ENCODE data around the gene CA12. TPM values are rescaled to one million over a fixed set of nuclear protein-coding genes. Genes with fewer than 3 reads are reported as not detected.

The CA12 gene
- total RNA-seq, 1 experiment from 2014 or later, result 2.8 TPM

DNA sequence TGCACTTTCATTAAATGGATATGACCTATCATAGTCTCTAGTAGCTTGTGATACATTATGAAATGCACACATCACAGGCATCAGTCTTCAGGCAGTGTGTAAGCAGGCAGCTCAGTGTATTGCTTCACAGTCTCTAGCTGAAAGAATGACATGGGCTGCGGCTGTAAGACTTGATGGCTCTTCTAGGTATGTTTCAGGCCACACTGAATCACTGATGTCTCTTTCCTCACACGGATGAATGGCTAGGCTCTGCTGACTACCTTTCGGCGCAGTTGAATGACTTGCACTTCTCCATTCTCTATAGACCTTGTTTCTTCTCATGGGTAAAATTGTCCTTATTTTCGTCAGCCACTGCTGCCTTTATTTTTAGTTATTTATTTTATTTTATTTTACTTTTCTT, 88.9 kb downstream of the CA12 start (continued):
- no peak for TF ChIP-seq GRHL2 (CRISPR knock-in tag; IDR thresholded peaks at IDR 0.05; ENCODE audit: insufficient replicate concordance, severe bottlenecking)
- TF ChIP-seq ZNF121 (CRISPR knock-in tag; IDR thresholded peaks at IDR 0.05), result no peak
- no peak for TF ChIP-seq GTF2I (CRISPR knock-in tag; conservative IDR thresholded peaks at IDR 0.05)
- TF ChIP-seq, protein P1, sequence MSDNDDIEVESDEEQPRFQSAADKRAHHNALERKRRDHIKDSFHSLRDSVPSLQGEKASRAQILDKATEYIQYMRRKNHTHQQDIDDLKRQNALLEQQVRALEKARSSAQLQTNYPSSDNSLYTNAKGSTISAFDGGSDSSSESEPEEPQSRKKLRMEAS (CRISPR knock-in tag; IDR thresholded peaks at IDR 0.05), result no peak
- TF ChIP-seq, protein P2, sequence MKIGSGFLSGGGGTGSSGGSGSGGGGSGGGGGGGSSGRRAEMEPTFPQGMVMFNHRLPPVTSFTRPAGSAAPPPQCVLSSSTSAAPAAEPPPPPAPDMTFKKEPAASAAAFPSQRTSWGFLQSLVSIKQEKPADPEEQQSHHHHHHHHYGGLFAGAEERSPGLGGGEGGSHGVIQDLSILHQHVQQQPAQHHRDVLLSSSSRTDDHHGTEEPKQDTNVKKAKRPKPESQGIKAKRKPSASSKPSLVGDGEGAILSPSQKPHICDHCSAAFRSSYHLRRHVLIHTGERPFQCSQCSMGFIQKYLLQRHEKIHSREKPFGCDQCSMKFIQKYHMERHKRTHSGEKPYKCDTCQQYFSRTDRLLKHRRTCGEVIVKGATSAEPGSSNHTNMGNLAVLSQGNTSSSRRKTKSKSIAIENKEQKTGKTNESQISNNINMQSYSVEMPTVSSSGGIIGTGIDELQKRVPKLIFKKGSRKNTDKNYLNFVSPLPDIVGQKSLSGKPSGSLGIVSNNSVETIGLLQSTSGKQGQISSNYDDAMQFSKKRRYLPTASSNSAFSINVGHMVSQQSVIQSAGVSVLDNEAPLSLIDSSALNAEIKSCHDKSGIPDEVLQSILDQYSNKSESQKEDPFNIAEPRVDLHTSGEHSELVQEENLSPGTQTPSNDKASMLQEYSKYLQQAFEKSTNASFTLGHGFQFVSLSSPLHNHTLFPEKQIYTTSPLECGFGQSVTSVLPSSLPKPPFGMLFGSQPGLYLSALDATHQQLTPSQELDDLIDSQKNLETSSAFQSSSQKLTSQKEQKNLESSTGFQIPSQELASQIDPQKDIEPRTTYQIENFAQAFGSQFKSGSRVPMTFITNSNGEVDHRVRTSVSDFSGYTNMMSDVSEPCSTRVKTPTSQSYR (CRISPR knock-in tag; IDR thresholded peaks at IDR 0.05), result no peak
- no peak for TF ChIP-seq MYBL2 (CRISPR knock-in tag; IDR thresholded peaks at IDR 0.05)
- TF ChIP-seq, protein P3, sequence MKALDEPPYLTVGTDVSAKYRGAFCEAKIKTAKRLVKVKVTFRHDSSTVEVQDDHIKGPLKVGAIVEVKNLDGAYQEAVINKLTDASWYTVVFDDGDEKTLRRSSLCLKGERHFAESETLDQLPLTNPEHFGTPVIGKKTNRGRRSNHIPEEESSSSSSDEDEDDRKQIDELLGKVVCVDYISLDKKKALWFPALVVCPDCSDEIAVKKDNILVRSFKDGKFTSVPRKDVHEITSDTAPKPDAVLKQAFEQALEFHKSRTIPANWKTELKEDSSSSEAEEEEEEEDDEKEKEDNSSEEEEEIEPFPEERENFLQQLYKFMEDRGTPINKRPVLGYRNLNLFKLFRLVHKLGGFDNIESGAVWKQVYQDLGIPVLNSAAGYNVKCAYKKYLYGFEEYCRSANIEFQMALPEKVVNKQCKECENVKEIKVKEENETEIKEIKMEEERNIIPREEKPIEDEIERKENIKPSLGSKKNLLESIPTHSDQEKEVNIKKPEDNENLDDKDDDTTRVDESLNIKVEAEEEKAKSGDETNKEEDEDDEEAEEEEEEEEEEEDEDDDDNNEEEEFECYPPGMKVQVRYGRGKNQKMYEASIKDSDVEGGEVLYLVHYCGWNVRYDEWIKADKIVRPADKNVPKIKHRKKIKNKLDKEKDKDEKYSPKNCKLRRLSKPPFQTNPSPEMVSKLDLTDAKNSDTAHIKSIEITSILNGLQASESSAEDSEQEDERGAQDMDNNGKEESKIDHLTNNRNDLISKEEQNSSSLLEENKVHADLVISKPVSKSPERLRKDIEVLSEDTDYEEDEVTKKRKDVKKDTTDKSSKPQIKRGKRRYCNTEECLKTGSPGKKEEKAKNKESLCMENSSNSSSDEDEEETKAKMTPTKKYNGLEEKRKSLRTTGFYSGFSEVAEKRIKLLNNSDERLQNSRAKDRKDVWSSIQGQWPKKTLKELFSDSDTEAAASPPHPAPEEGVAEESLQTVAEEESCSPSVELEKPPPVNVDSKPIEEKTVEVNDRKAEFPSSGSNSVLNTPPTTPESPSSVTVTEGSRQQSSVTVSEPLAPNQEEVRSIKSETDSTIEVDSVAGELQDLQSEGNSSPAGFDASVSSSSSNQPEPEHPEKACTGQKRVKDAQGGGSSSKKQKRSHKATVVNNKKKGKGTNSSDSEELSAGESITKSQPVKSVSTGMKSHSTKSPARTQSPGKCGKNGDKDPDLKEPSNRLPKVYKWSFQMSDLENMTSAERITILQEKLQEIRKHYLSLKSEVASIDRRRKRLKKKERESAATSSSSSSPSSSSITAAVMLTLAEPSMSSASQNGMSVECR (CRISPR knock-in tag; IDR thresholded peaks at IDR 0.05; ENCODE audit: borderline replicate concordance), result no peak

DNA sequence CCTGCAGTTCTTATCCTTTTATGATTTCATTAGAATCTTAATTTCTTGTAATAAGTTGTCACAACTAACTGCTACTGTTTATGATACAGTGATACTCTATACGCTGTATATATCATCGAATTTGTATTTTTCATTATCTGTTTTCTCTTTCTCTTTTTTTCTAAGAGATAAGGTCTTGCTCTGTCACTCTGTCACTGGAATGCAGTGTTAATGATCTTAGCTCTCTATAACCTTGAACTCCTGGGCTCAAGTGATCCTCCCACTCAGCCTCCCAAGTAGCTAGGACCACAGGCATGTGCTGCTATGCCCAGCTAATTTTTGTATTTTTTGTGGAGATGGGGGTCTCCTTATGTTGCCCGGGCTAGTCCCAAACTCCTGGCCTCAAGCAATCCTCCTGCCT, 89.4 kb downstream of the CA12 start:
- peaks cover 9% of the 10 kb centered on the region for H3K4me1 Mint-ChIP-seq
- no peak overlapping the region for H3K27ac Mint-ChIP-seq
- ATAC-seq, result no peak
- no peaks in the 10 kb centered on the region for H3K27me3 Mint-ChIP-seq (ENCODE audit: low read depth)
- TF ChIP-seq, protein P4, sequence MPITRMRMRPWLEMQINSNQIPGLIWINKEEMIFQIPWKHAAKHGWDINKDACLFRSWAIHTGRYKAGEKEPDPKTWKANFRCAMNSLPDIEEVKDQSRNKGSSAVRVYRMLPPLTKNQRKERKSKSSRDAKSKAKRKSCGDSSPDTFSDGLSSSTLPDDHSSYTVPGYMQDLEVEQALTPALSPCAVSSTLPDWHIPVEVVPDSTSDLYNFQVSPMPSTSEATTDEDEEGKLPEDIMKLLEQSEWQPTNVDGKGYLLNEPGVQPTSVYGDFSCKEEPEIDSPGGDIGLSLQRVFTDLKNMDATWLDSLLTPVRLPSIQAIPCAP (CRISPR knock-in tag; IDR thresholded peaks at IDR 0.05), result no peak
- TF ChIP-seq SOX15 (CRISPR knock-in tag; IDR thresholded peaks at IDR 0.05) (no peak), CBFB (CRISPR knock-in tag; IDR thresholded peaks at IDR 0.05; ENCODE audit: low read depth) (no peak)
- H3K36me3 Mint-ChIP-seq, result peaks cover 10% of the 10 kb centered on the region
- no peaks in the 10 kb centered on the region for H3K9me3 Mint-ChIP-seq
- CTCF ChIA-PET, result interaction anchor here (0.5 to 2.2 kb wide), 2 partner anchors 89 to 110 kb away, joined by 5 to 11 read pairs; partner anchors contain the start of gene CA12
- no peak overlapping the region for H3K4me3 Mint-ChIP-seq
- POLR2A ChIA-PET, result interaction anchor here (0.6 kb wide), 1 partner anchor 310 kb away, joined by 3 read pairs; no protein-coding TSS in a partner anchor
- DNase-seq (ENCODE audit: low spot score), result no peak

DNA sequence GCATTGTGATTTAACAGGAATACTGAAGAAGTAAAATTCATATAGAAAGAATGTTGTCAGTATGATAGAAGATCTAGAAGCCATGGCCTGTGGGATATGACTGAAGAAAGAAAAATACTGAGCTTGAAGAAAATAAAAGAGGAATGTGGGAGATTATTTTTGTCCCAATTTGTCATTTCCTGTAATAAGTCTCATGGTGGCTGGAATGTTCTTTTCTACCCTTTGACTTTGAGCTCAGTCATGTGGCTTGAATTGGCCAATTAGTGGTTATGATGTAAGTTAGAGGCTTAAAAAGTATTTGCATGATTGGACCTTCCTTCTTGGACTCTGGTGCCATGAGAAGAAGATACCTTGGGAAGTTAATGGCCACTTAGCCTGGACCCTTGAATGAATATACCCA, 90.1 kb downstream of the CA12 start:
- Mint-ChIP-seq H3K9me3 (no peaks in the 10 kb centered on the region), H3K4me1 (peaks cover 9% of the 10 kb centered on the region), H3K36me3 (peaks cover 6% of the 10 kb centered on the region), H3K27me3 (ENCODE audit: low read depth) (no peaks in the 10 kb centered on the region), H3K4me3 (no peak overlapping the region), H3K27ac (no peak overlapping the region)
- ATAC-seq, result no peak
- ChIA-PET POLR2A (no interaction called here), CTCF (interaction anchor here (0.9 to 2.2 kb wide), 7 partner anchors 23 to 308 kb away, joined by 3 to 11 read pairs (median 3); partner anchors contain the start of gene CA12)
- DNase-seq (ENCODE audit: low spot score), result no peak
- TF ChIP-seq ZNF416 (CRISPR knock-in tag; IDR thresholded peaks at IDR 0.05) (no peak), RORB (CRISPR knock-in tag; IDR thresholded peaks at IDR 0.05) (no peak), ZNF423 (CRISPR knock-in tag; IDR thresholded peaks at IDR 0.05) (no peak), TEAD1 (CRISPR knock-in tag; IDR thresholded peaks at IDR 0.05) (no peak), CREM (CRISPR knock-in tag; IDR thresholded peaks at IDR 0.05) (no peak)
- TF ChIP-seq, protein P5, sequence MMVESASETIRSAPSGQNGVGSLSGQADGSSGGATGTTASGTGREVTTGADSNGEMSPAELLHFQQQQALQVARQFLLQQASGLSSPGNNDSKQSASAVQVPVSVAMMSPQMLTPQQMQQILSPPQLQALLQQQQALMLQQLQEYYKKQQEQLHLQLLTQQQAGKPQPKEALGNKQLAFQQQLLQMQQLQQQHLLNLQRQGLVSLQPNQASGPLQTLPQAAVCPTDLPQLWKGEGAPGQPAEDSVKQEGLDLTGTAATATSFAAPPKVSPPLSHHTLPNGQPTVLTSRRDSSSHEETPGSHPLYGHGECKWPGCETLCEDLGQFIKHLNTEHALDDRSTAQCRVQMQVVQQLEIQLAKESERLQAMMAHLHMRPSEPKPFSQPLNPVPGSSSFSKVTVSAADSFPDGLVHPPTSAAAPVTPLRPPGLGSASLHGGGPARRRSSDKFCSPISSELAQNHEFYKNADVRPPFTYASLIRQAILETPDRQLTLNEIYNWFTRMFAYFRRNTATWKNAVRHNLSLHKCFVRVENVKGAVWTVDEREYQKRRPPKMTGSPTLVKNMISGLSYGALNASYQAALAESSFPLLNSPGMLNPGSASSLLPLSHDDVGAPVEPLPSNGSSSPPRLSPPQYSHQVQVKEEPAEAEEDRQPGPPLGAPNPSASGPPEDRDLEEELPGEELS (CRISPR knock-in tag; IDR thresholded peaks at IDR 0.05), result no peak
- TF ChIP-seq, protein P6, sequence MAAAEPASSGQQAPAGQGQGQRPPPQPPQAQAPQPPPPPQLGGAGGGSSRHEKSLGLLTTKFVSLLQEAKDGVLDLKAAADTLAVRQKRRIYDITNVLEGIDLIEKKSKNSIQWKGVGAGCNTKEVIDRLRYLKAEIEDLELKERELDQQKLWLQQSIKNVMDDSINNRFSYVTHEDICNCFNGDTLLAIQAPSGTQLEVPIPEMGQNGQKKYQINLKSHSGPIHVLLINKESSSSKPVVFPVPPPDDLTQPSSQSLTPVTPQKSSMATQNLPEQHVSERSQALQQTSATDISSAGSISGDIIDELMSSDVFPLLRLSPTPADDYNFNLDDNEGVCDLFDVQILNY (CRISPR knock-in tag; IDR thresholded peaks at IDR 0.05), result no peak
